K562 (cell line): ENCODE data around the gene BNC2. TPM values are rescaled to one million over a fixed set of nuclear protein-coding genes. Genes with fewer than 3 reads are reported as not detected.

Source experiments
- ATAC-seq: fragments of 200-7000 bp; cut with Tn5 transposase; 3 replicates; pipeline ENCODE4 v1.9.1; 2020; ENCODE audit warnings: moderate library complexity
- BruUV-seq: library from RNA; stranded (reverse); fragments of 400-500 nt; replicated peaks from 2 replicates; lab custom pipeline; 2021; lab: Mats Ljungman, UMichigan
- CTCF ChIA-PET: fragments of 300-600 bp; formaldehyde crosslinking; extraction: SDS; loops from one replicate; lab custom pipeline; 2021; ENCODE audit warnings: low intra/inter-chr PET ratio; lab: Yijun Ruan, JAX
- POLR2A ChIA-PET: fragments of 300-600, 350-650 bp; sonication (Branson Sonifier 250); formaldehyde crosslinking; extraction: SDS; loops from one replicate; lab custom pipeline; 2021; ENCODE audit warnings: antibody characterized with exemption, inconsistent platforms; lab: Yijun Ruan, JAX
- DNase-seq, 4 experiments: peaks; one replicate each; pipeline versions ENCODE4 v3.0.0 to v3.0.0-alpha.2; 2011 to 2018; ENCODE audit warnings: low spot score in 3 of 4, mixed read lengths in 3 of 4; ENCODE audit errors: extremely low read depth in 1 of 4
- FAIRE-seq: peaks from 2 replicates; lab custom pipeline; 2011; peaks lifted over from hg19 to GRCh38; lab: Jason Lieb, UNC
- H2AFZ ChIP-seq: 2 replicates; pipeline ENCODE4 v1.6.0; 2011; ENCODE audit warnings: low read depth, low read length, control low read depth, inconsistent platforms
- H3K27ac ChIP-seq: fragments of 200-600 bp; 3 replicates; pipeline ENCODE4 v1.8.0; 2011; ENCODE audit warnings: low read depth, mild to moderate bottlenecking, control low read depth, inconsistent platforms, low read length, moderate library complexity, mixed read lengths; ENCODE audit errors: extremely low read depth
- H3K27me3 ChIP-seq, 2 experiments: fragments of 300-600 bp in 1 of 2; 2 replicates in 1 of 2; 3 replicates in 1 of 2; pipeline versions ENCODE4 v1.6.0 to v1.8.0; 2011; ENCODE audit warnings: inconsistent platforms in 2 of 2, low read length in 2 of 2, mild to moderate bottlenecking in 1 of 2, mixed read lengths in 1 of 2, moderate library complexity in 1 of 2; ENCODE audit not compliant: control insufficient read depth in 2 of 2, insufficient read depth in 2 of 2
- H3K36me3 ChIP-seq: fragments of 300-600 bp; 3 replicates; pipeline ENCODE4 v1.8.0; 2011; ENCODE audit warnings: mild to moderate bottlenecking, low read length, inconsistent platforms; ENCODE audit not compliant: control insufficient read depth, insufficient read depth
- H3K4me1 ChIP-seq, 2 experiments: fragments of 200-600 bp in 1 of 2; replicated peaks in 1 of 2; 2 replicates in 1 of 2; 3 replicates in 1 of 2; pipeline versions ENCODE4 v1.5.1 to v1.8.0; 2011; ENCODE audit warnings: inconsistent platforms in 2 of 2, low read length in 2 of 2, mild to moderate bottlenecking in 1 of 2, mixed read lengths in 1 of 2, moderate library complexity in 1 of 2; ENCODE audit not compliant: control insufficient read depth in 2 of 2, insufficient read depth in 2 of 2
- H3K4me2 ChIP-seq: 2 replicates; pipeline ENCODE4 v1.6.1; 2011; ENCODE audit warnings: low read length, control low read depth, inconsistent platforms, mixed read lengths; ENCODE audit not compliant: insufficient read depth
- H3K4me3 ChIP-seq: fragments of 200-600 bp; sonication (generic), shearing (Covaris generic); 2 replicates; pipeline ENCODE4 v1.5.1; 2016; ENCODE audit warnings: control low read depth, inconsistent platforms
- H3K79me2 ChIP-seq: fragments of 200-600 bp; 3 replicates; pipeline ENCODE4 v1.8.0; 2011; ENCODE audit warnings: low read length, inconsistent platforms; ENCODE audit not compliant: control insufficient read depth, insufficient read depth
- H3K9ac ChIP-seq, 2 experiments: 2 replicates each; pipeline versions ENCODE4 v1.6.0 to v1.6.1; 2011; ENCODE audit warnings: low read depth in 2 of 2, low read length in 2 of 2, control low read depth in 1 of 2, inconsistent platforms in 1 of 2, mild to moderate bottlenecking in 1 of 2, mixed read lengths in 1 of 2; ENCODE audit not compliant: insufficient read depth in 1 of 2
- H3K9me1 ChIP-seq: one replicate; pipeline ENCODE4 v1.6.0; 2011; ENCODE audit warnings: inconsistent platforms, mild to moderate bottlenecking, low read length, moderate library complexity; ENCODE audit not compliant: control insufficient read depth, insufficient read depth
- H3K9me3 ChIP-seq: replicated peaks from 2 replicates; pipeline ENCODE4 v1.5.1; 2011; ENCODE audit warnings: low read depth, low read length, inconsistent platforms; ENCODE audit not compliant: control insufficient read depth, insufficient read depth
- H4K20me1 ChIP-seq: replicated peaks from 2 replicates; pipeline ENCODE4 v1.6.1; 2011; ENCODE audit warnings: low read length, inconsistent platforms, mixed read lengths; ENCODE audit not compliant: control insufficient read depth, insufficient read depth
- C11orf30 ChIP-seq: fragments of 450-650 bp; IDR thresholded peaks from 2 replicates; pipeline ENCODE4 v1.6.1; 2016; ENCODE audit warnings: low read depth, mild to moderate bottlenecking
- CEBPB ChIP-seq: fragments of 450-650 bp; IDR thresholded peaks from 2 replicates; pipeline ENCODE4 v1.6.1; 2016; ENCODE audit warnings: missing genetic modification characterization, missing compliant biosample characterization
- JUND ChIP-seq, 2 experiments: IDR thresholded peaks; 2 replicates in 1 of 2; 3 replicates in 1 of 2; pipeline ENCODE4 v1.6.1; 2011; ENCODE audit warnings: borderline replicate concordance in 2 of 2, low read depth in 2 of 2, low read length in 2 of 2, improper control_type of control experiment in 1 of 2, missing biosample characterization in 1 of 2, missing genetic modification characterization in 1 of 2, missing genetic modification reagents in 1 of 2
- MED1 ChIP-seq: sonication (generic); formaldehyde crosslinking; IDR thresholded peaks from 2 replicates; pipeline ENCODE4 v1.8.1; 2023; ENCODE audit warnings: missing genetic modification reagents, borderline replicate concordance
- MEF2A ChIP-seq: IDR thresholded peaks from 2 replicates; pipeline ENCODE4 v1.6.1; 2011; ENCODE audit warnings: low read depth, mild to moderate bottlenecking, low read length, moderate library complexity; ENCODE audit not compliant: control insufficient read depth
- MIER1 ChIP-seq: fragments of 450-650 bp; IDR thresholded peaks from 2 replicates; pipeline ENCODE4 v1.6.1; 2016; ENCODE audit warnings: antibody characterized with exemption, mild to moderate bottlenecking, low read depth
- MTA3 ChIP-seq: fragments of 450-650 bp; formaldehyde crosslinking; IDR thresholded peaks from 2 replicates; pipeline ENCODE4 v1.6.1; 2017; ENCODE audit warnings: mild to moderate bottlenecking, borderline replicate concordance
- NFATC3 ChIP-seq: fragments of 450-650 bp; IDR thresholded peaks from 2 replicates; pipeline ENCODE4 v1.6.1; 2017; ENCODE audit warnings: mild to moderate bottlenecking
- NFE2L1 ChIP-seq: fragments of 450-650 bp; IDR thresholded peaks from 2 replicates; pipeline ENCODE4 v1.6.1; 2016; ENCODE audit warnings: missing genetic modification characterization, low read depth, mild to moderate bottlenecking, missing compliant biosample characterization, moderate library complexity, borderline replicate concordance
- SIRT6 ChIP-seq: IDR thresholded peaks from one replicate; pipeline ENCODE4 v1.6.1; 2012; ENCODE audit warnings: low read depth, mild to moderate bottlenecking, control low read depth, inconsistent platforms, low read length, moderate library complexity
- SMARCA4 ChIP-seq: fragments of 450-650 bp; IDR thresholded peaks from 2 replicates; pipeline ENCODE4 v1.6.1; 2016
- U2AF1 ChIP-seq: fragments of 200-400 bp; formaldehyde crosslinking; optimal IDR thresholded peaks from 2 replicates; pipeline ENCODE3; 2017; ENCODE audit warnings: mild to moderate bottlenecking, low read depth, low read length, moderate library complexity
- ZBED1 ChIP-seq: IDR thresholded peaks from 2 replicates; pipeline ENCODE4 v1.6.1; 2014
- ZNF316 ChIP-seq: fragments of 450-650 bp; IDR thresholded peaks from 2 replicates; pipeline ENCODE4 v1.6.1; 2016
- ZNF507 ChIP-seq: conservative IDR thresholded peaks from 2 replicates; pipeline ENCODE4 v1.6.1; 2017; ENCODE audit warnings: missing genetic modification characterization, missing compliant biosample characterization
- in situ Hi-C: fragments of 300-500 bp; cut with MboI; formaldehyde crosslinking; loops from 4 replicates; pipeline ENCODE4 v1.15.0; 2018; ENCODE audit warnings: inconsistent platforms, mixed read lengths
- intact Hi-C: fragments of 100-400 bp; cut with micrococcal nuclease; formaldehyde crosslinking; loops from 2 replicates; pipeline ENCODE4 v1.14.2; 2022
- polyA plus RNA-seq, 8 experiments: library from polyadenylated mRNA; depleted of rRNA in 4 of 8; stranded (reverse) in 5 of 8; unstranded in 3 of 8; fragments of >200 nt; fragmentation: Nextera tagmentation in 2 of 8; fragmentation: Illumina TruSeq in 1 of 8; extraction: Ambion mirVana in 2 of 8; extraction: Trizol in 1 of 8; gene quantifications; 2 replicates each; pipeline versions ENCODE4 v1.2.1 to v1.2.3, GENCODE V29; 2011 to 2014; ENCODE audit warnings: inconsistent platforms in 1 of 8, missing spikeins in 1 of 8
- total RNA-seq, 7 experiments: library from RNA; depleted of rRNA in 6 of 7; stranded (reverse); fragments of >200 nt in 6 of 7; fragmentation: Illumina TruSeq in 2 of 7; extraction: Trizol in 2 of 7; gene quantifications; 2 replicates each; pipeline versions ENCODE4 v1.2.1 to v1.2.3, GENCODE V29; 2011 to 2021; ENCODE audit warnings: low replicate concordance in 1 of 7
- TF ChIP-seq, protein P1 (sequence below): sonication (generic); formaldehyde crosslinking; IDR thresholded peaks from 2 replicates; pipeline ENCODE4 v1.8.1; 2023; ENCODE audit warnings: mild to moderate bottlenecking, missing genetic modification reagents, moderate library complexity
- TF ChIP-seq, protein P2 (sequence below): sonication (generic); formaldehyde crosslinking; IDR thresholded peaks from 2 replicates; pipeline ENCODE4 v1.8.1; 2023; ENCODE audit warnings: mild to moderate bottlenecking, missing genetic modification reagents
- TF ChIP-seq, protein P3 (sequence below): fragments of 450-650 bp; IDR thresholded peaks from 2 replicates; pipeline ENCODE4 v1.6.1; 2016

The BNC2 gene
- total and polyA plus RNA-seq, 9 of the 15 experiments (the other 6 are each of a cell fraction or from before 2014, with no cell fraction given), result not detected

DNA sequence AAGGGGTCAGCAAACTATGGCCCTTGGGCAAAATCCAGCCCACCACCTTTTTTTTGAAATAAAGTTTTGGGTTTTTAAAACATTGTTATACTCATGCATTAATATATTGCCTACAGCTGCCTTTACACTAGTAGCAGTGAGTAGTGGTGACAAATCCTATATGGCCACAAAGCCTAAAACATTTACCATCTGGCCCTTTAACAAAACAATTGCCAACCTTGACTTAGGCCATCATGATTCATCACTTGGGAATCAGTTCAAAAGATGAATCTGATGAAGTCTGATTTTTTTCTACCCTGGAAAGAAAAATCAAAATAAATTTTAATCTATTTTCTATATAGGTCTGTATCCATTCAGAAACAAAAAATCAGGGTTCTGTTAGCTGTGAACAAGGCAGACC is 484.9 kb downstream of the BNC2 start:
- TF ChIP-seq SIRT6 (no peak), ZNF316 (no peak), MEF2A (no peak), C11orf30 (no peak), JUND (IDR thresholded peaks at IDR 0.05; ENCODE audit: borderline replicate concordance, low read depth, low read length) (no peak), JUND (tag; IDR thresholded peaks at IDR 0.05; ENCODE audit: borderline replicate concordance, low read depth, low read length) (no peak), U2AF1 (no peak), MED1 (no peak), NFE2L1 (tag) (no peak), ZNF507 (tag) (no peak), SMARCA4 (no peak), MTA3 (no peak), MIER1 (no peak), NFATC3 (no peak), CEBPB (tag) (no peak), ZBED1 (no peak)
- TF ChIP-seq, protein P1, sequence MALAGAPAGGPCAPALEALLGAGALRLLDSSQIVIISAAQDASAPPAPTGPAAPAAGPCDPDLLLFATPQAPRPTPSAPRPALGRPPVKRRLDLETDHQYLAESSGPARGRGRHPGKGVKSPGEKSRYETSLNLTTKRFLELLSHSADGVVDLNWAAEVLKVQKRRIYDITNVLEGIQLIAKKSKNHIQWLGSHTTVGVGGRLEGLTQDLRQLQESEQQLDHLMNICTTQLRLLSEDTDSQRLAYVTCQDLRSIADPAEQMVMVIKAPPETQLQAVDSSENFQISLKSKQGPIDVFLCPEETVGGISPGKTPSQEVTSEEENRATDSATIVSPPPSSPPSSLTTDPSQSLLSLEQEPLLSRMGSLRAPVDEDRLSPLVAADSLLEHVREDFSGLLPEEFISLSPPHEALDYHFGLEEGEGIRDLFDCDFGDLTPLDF (CRISPR knock-in tag), result no peak
- TF ChIP-seq, protein P2, sequence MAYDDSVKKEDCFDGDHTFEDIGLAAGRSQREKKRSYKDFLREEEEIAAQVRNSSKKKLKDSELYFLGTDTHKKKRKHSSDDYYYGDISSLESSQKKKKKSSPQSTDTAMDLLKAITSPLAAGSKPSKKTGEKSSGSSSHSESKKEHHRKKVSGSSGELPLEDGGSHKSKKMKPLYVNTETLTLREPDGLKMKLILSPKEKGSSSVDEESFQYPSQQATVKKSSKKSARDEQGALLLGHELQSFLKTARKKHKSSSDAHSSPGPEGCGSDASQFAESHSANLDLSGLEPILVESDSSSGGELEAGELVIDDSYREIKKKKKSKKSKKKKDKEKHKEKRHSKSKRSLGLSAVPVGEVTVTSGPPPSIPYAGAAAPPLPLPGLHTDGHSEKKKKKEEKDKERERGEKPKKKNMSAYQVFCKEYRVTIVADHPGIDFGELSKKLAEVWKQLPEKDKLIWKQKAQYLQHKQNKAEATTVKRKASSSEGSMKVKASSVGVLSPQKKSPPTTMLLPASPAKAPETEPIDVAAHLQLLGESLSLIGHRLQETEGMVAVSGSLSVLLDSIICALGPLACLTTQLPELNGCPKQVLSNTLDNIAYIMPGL (CRISPR knock-in tag), result no peak
- TF ChIP-seq, protein P3, sequence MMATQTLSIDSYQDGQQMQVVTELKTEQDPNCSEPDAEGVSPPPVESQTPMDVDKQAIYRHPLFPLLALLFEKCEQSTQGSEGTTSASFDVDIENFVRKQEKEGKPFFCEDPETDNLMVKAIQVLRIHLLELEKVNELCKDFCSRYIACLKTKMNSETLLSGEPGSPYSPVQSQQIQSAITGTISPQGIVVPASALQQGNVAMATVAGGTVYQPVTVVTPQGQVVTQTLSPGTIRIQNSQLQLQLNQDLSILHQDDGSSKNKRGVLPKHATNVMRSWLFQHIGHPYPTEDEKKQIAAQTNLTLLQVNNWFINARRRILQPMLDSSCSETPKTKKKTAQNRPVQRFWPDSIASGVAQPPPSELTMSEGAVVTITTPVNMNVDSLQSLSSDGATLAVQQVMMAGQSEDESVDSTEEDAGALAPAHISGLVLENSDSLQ, result no peak
- Histone ChIP-seq H3K79me2 (no peaks in the 10 kb centered on the region), H3K9ac (no peak overlapping the region), H3K27me3 (no peaks in the 10 kb centered on the region), H3K9me3 (no peaks in the 10 kb centered on the region), H3K4me2 (no peak overlapping the region), H4K20me1 (no peaks in the 10 kb centered on the region), H3K9me1 (no peaks in the 10 kb centered on the region), H3K36me3 (no peaks in the 10 kb centered on the region), H2AFZ (no peak overlapping the region), H3K27ac (no peak overlapping the region), H3K4me3 (no peak overlapping the region), H3K4me1 (no peaks in the 10 kb centered on the region)
- FAIRE-seq (no peak), ATAC-seq (no peak), DNase-seq (no peak)
- in situ Hi-C loops (no loop called here), intact Hi-C loops (no loop called here)
- ChIA-PET CTCF (no interaction called here), POLR2A (no interaction called here)
- BruUV-seq, result no TSS peak
